ENCODE data around the gene FNDC7.
A peak's percentile ranks its signal among the peaks of the same experiment; 100 is the strongest.

FNDC7 gene

DNA sequence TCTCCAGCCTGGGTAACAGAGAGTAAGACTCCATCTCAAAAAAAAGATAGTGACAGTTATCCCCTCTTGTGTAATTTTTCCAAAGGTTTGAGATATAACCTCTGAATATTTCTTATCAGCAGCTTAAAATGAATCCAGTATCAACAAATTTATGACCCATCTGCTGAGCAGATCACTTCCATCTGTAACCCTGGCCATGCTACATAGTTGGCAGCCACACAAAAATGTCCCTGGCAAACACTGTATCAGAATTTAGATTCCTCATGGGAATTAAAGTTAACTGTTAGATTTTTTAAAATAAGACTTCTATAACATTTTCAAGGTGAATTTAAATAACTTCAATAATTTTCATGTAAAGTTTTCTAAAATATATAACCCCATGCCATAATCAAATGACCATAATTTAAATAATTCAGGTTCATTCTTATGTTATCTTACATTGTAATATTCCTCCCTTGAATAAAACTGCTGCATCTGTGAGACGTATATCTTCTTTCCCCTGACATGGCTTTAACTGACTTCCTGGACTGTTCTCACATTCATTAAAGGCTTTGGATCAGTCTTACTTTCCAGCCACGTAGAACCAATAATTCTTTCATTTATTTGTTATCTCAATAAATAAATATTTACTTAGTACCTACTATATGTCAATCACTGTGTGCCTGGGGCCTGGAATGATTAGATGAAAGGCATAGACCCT lies 25.9 kb upstream of the FNDC7 start:
- DNase-seq (ENCODE audit: low read depth): peak; percentile 2
- TF ChIP-seq, protein P1, sequence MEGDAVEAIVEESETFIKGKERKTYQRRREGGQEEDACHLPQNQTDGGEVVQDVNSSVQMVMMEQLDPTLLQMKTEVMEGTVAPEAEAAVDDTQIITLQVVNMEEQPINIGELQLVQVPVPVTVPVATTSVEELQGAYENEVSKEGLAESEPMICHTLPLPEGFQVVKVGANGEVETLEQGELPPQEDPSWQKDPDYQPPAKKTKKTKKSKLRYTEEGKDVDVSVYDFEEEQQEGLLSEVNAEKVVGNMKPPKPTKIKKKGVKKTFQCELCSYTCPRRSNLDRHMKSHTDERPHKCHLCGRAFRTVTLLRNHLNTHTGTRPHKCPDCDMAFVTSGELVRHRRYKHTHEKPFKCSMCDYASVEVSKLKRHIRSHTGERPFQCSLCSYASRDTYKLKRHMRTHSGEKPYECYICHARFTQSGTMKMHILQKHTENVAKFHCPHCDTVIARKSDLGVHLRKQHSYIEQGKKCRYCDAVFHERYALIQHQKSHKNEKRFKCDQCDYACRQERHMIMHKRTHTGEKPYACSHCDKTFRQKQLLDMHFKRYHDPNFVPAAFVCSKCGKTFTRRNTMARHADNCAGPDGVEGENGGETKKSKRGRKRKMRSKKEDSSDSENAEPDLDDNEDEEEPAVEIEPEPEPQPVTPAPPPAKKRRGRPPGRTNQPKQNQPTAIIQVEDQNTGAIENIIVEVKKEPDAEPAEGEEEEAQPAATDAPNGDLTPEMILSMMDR (IDR thresholded peaks at IDR 0.05; ENCODE audit: low read depth, low read length, missing control alignments): no peak
- in situ Hi-C loops (cut with HindIII; ENCODE audit: low sequenced_read_pairs): no loop called here
- no peak overlapping the region for H3K4me3 ChIP-seq (ENCODE audit: low read depth, low read length)

DNA sequence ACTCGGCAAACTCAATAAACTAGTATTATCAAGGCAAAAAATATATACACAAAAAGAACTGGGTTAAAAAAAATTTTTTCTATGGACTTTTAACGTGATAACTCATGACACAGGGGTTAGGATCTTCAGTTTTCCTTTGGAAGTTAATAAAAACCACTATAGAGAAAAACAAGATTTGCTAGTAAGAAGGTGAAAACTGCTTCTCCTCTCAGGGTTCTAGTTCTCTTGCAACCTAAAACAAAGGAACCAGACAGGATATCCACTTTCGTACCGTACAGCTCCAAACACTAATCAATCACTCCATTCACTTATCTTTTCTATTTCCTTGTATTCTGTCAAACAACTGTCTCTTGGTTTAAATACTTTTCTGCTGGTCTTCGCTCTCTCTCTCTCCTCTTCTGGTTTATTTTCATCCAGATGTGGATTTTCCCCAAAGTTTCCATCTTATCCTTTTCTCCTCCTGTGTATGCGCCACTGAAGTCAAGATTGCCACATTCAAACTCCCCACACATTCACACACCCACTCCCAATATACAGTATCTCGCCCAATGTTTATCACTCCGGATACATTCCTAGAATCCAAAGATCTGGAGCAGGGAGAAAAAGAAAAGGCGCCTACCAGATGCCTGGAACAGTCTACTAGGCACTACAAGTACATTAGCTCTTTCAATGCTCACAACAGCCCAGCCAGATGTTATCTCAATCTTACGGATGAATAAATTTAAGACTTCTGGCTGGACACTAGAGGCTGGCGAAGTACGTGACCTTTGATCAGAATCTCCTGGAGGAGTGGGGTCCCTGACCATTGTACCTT lies 21.4 kb upstream of the FNDC7 start:
- peak overlapping the region; percentile 83 for H3K4me3 ChIP-seq (ENCODE audit: low read depth, low read length)
- no peak for DNase-seq (ENCODE audit: low read depth)
- TF ChIP-seq, protein P1 (IDR thresholded peaks at IDR 0.05; ENCODE audit: low read depth, low read length, missing control alignments): no peak
- in situ Hi-C loops (cut with HindIII; ENCODE audit: low sequenced_read_pairs): no loop called here

- in situ Hi-C loops (cut with HindIII; ENCODE audit: low sequenced_read_pairs): no loop called here
- H3K4me3 ChIP-seq (ENCODE audit: low read depth, low read length): peak within 1 kb of the TSS; percentile 83
- TF ChIP-seq, protein P1 (IDR thresholded peaks at IDR 0.05; ENCODE audit: low read depth, low read length, missing control alignments): no peak
- peak; percentile 83 for DNase-seq (ENCODE audit: low read depth)
Observed at GRCh38 chr1:108691942-108692723, 20.6 kb upstream of the FNDC7 start, which contains the start of gene PRPF38B. Gene PRPF38B, plus strand, starts transcription at chr1:108692310. Its CDS starts 282 bp downstream, at chr1:108692592.

- in situ Hi-C loops (cut with HindIII; ENCODE audit: low sequenced_read_pairs): no loop called here
- H3K4me3 ChIP-seq (ENCODE audit: low read depth, low read length): peak overlapping the region; percentile 83
- TF ChIP-seq, protein P1 (IDR thresholded peaks at IDR 0.05; ENCODE audit: low read depth, low read length, missing control alignments): peak; percentile 36
- peak; percentile 46 for DNase-seq (ENCODE audit: low read depth)
Observed at GRCh38 chr1:108692724-108693655, 19.7 kb upstream of the FNDC7 start.

DNA sequence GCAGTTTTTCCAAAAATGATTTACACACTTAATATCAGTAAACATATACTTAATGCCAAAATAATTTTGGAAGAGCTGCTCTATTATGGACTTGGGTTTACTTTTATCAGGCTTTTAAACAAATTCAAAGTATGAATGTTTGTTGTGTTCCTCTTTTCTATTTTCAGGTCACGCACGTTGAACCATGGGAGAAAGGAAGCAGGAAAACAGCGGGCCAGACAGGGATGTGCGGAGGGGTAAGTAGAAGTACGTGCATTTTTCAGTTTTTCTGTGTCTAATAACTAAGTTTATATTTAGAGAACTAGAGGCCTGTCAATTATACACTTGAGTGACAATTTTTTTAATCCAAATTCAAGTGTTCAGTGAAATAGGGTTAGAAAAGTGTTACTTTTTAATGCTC lies 17.2 kb upstream of the FNDC7 start:
- no peak overlapping the region for H3K4me3 ChIP-seq (ENCODE audit: low read depth, low read length)
- no peak for DNase-seq (ENCODE audit: low read depth)
- TF ChIP-seq, protein P1 (IDR thresholded peaks at IDR 0.05; ENCODE audit: low read depth, low read length, missing control alignments): no peak
- in situ Hi-C loops (cut with HindIII; ENCODE audit: low sequenced_read_pairs): no loop called here
